Peyer's patch (tissue), 4 donors: Measurements from ENCODE around the gene TM7SF2. TPM values are rescaled to one million over a fixed set of nuclear protein-coding genes. Genes with fewer than 3 reads are reported as not detected.

Experiments
- DNase-seq, 3 donors: peaks; one replicate each; pipeline ENCODE4 v3.0.0-alpha.2; 2017 to 2019
- H3K27ac ChIP-seq, 4 donors: fragments of 200-600 bp; sonication (generic); one replicate each; pipeline ENCODE4 v1.5.1; 2016 to 2019
- H3K27me3 ChIP-seq, 2 donors: fragments of 200-600 bp; sonication (generic); one replicate each; pipeline ENCODE4 v1.5.1; 2019
- H3K36me3 ChIP-seq, 3 donors: fragments of 200-600 bp; sonication (generic); one replicate each; pipeline ENCODE4 v1.5.1; 2016 to 2019
- H3K4me1 ChIP-seq, 4 donors: fragments of 200-600 bp; sonication (generic); one replicate each; pipeline ENCODE4 v1.5.1; 2016 to 2019
- H3K4me3 ChIP-seq, 4 donors: fragments of 200-600 bp; sonication (generic); 1 replicate in 3 of 4; 2 replicates in 1 of 4; pipeline ENCODE4 v1.5.1; 2016 to 2019; ENCODE audit warnings: mild to moderate bottlenecking in 1 of 4
- H3K9me3 ChIP-seq, 4 donors: fragments of 200-600 bp; sonication (generic); one replicate each; pipeline ENCODE4 v1.5.1; 2016 to 2019; ENCODE audit warnings: mild to moderate bottlenecking in 1 of 4
- POLR2A ChIP-seq, 2 donors: fragments of 450-650 bp; IDR thresholded peaks; one replicate each; pipeline ENCODE4 v1.5.1; 2017; ENCODE audit warnings: antibody characterized with exemption in 2 of 2, mild to moderate bottlenecking in 2 of 2, moderate library complexity in 2 of 2
- total RNA-seq, 4 donors: library from RNA; depleted of rRNA; stranded (reverse); fragments of >200 nt; gene quantifications; one replicate each; pipeline ENCODE4 v1.1.0, GENCODE V29; 2016
- TF ChIP-seq, protein P1 (sequence below), 6 experiments: fragments of 450-650 bp in 4 of 6; fragments of 200-600 bp in 2 of 6; sonication (generic) in 1 of 6; IDR thresholded peaks; one replicate each; pipeline ENCODE4 v1.5.1; 2017 to 2019; ENCODE audit warnings: antibody characterized with exemption in 6 of 6, mild to moderate bottlenecking in 3 of 6, moderate library complexity in 1 of 6

The TM7SF2 gene
- total RNA-seq, 4 donors from 2014 or later, result 19.8 to 78.1 (median 58.5) TPM

DNA sequence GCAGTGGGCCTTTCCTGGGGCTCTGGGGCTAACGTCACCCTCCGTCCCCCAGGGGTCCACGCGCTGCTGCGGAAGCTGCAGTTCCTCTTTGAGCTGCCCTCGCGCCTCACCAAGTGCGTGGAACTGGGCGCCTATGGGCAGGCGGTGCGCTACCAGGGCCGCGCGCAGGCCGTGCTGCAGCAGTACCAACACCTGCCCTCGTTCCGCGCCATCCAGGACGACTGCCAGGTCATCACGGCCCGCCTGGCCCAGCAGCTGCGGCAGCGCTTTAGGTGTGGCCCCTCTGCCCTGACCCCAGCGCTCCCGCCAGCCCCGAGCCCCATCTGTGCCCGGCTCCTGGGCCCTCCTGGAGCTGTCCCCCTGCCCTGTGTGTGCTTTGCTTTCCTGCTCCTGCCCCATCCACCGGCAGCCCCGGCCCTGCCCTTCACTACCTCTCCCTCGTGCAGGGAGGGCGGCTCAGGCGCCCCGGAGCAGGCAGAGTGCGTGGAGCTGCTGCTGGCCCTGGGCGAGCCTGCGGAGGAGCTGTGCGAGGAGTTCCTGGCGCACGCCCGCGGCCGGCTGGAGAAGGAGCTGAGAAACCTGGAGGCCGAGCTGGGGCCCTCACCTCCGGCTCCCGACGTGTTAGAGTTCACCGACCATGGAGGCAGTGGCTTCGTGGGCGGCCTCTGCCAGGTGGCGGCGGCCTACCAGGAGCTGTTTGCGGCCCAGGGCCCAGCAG, 3.8 kb upstream of the TM7SF2 start:
- no peak for DNase-seq
- peaks cover 0 to 36% (median 0%) of the 10 kb centered on the region in 3 donors for H3K36me3 ChIP-seq
- peaks cover 0 to 25% (median 13%) of the 10 kb centered on the region in 4 donors for H3K4me1 ChIP-seq
- no peak for TF ChIP-seq POLR2A (IDR thresholded peaks at IDR 0.05)
- TF ChIP-seq, protein P1, sequence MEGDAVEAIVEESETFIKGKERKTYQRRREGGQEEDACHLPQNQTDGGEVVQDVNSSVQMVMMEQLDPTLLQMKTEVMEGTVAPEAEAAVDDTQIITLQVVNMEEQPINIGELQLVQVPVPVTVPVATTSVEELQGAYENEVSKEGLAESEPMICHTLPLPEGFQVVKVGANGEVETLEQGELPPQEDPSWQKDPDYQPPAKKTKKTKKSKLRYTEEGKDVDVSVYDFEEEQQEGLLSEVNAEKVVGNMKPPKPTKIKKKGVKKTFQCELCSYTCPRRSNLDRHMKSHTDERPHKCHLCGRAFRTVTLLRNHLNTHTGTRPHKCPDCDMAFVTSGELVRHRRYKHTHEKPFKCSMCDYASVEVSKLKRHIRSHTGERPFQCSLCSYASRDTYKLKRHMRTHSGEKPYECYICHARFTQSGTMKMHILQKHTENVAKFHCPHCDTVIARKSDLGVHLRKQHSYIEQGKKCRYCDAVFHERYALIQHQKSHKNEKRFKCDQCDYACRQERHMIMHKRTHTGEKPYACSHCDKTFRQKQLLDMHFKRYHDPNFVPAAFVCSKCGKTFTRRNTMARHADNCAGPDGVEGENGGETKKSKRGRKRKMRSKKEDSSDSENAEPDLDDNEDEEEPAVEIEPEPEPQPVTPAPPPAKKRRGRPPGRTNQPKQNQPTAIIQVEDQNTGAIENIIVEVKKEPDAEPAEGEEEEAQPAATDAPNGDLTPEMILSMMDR (IDR thresholded peaks at IDR 0.05), result no peak
- no peaks in the 10 kb centered on the region for H3K9me3 ChIP-seq
- no peak overlapping the region for H3K4me3 ChIP-seq
- no peak overlapping the region for H3K27ac ChIP-seq
- no peaks in the 10 kb centered on the region for H3K27me3 ChIP-seq

DNA sequence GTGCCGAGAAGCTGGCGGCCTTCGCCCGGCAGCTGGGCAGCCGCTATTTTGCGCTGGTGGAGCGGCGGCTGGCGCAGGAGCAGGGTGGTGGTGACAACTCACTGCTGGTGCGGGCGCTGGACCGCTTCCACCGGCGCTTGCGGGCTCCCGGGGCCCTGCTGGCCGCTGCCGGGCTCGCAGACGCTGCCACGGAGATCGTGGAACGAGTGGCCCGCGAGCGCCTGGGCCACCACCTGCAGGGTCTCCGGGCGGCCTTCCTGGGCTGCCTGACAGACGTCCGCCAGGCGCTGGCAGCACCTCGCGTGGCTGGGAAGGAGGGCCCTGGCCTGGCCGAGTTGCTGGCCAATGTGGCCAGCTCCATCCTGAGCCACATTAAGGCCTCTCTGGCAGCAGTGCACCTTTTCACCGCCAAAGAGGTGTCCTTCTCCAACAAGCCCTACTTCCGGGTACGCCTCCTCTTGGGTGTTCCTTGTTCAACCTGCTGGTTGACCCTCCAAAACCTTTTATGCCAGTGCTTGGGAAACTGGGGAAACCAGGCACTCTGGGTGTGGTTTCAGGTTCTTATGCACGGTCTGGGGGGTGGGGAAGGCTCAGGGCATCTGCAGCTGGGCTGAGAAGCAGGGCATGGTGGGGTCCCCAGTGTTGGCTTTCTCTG, 3.1 kb upstream of the TM7SF2 start:
- no peak overlapping the region for H3K4me3 ChIP-seq
- peaks cover 4 to 32% (median 20%) of the 10 kb centered on the region in 4 donors for H3K4me1 ChIP-seq
- peaks cover 0 to 36% (median 0%) of the 10 kb centered on the region in 3 donors for H3K36me3 ChIP-seq
- TF ChIP-seq, protein P1 (IDR thresholded peaks at IDR 0.05), result no peak
- TF ChIP-seq POLR2A (IDR thresholded peaks at IDR 0.05), result no peak
- no peak for DNase-seq
- H3K9me3 ChIP-seq, result no peaks in the 10 kb centered on the region
- H3K27me3 ChIP-seq, result no peaks in the 10 kb centered on the region
- H3K27ac ChIP-seq, result no peak overlapping the region

DNA sequence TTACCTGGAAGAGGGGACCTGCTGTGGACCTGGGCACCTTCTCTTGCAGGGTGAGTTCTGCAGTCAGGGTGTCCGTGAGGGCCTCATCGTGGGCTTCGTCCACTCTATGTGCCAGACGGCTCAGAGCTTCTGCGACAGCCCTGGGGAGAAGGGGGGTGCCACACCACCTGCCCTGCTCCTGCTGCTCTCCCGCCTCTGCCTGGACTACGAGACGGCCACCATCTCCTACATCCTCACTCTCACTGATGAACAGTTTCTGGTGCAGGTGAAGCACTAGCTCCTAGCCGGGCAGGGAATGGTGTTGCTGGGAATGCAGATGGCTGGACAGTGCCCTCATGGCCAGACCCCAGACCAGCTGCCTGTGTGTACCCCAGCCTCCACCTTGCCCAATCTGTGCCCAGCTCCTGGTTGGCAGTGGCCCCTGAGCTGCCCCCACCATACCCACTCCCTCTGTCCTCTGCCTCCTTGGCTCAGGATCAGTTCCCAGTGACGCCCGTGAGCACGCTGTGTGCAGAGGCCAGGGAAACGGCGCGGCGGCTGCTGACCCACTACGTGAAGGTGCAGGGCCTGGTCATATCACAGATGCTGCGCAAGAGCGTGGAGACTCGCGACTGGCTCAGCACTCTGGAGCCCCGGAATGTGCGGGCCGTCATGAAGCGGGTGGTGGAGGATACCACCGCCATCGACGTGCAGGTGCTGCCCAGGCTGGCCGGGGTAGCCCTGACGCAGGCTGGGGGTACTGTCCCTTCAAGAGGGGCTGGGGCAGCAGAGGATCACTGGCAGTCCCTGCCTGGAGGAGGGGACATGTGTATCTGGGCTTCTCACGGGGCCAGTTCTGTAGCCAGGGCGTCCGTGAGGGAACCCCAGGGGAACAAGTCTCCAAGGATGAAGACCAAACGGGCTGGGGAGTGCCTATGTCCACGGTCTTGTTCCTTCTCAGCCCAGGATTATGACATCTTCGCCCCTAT, 2.2 kb upstream of the TM7SF2 start:
- H3K4me1 ChIP-seq, result peaks cover 4 to 33% (median 20%) of the 10 kb centered on the region in 4 donors
- no peaks in the 10 kb centered on the region for H3K9me3 ChIP-seq
- no peaks in the 10 kb centered on the region for H3K27me3 ChIP-seq
- peak in 1 of 3 donors; percentile 48 for DNase-seq
- H3K36me3 ChIP-seq, result peaks cover 0 to 36% (median 0%) of the 10 kb centered on the region in 3 donors
- peak overlapping the region in 2 of 4 donors; percentile 77 to 82 for H3K27ac ChIP-seq
- TF ChIP-seq, protein P1 (IDR thresholded peaks at IDR 0.05), result no peak
- TF ChIP-seq POLR2A (IDR thresholded peaks at IDR 0.05), result no peak
- H3K4me3 ChIP-seq, result no peak overlapping the region

DNA sequence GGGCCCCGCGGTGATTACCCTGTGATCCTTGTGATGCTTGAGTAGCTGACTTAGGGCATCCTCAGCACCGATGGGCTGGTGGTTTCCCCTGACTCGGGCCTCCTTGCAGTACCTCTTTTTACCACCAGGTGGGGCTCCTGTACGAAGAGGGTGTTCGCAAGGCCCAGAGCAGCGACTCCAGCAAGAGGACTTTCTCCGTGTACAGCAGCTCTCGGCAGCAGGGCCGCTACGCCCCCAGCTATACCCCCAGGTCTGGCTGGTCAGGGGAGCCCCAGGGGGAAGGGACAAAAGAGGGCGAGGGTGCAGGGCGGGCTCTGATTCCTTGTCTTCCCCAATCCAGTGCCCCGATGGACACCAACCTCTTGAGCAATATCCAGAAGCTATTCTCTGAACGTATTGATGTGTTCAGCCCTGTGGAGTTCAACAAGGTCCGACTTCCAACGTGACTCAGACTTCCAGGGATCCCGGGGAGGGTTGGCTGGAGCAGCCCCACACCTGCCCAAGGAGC, 1.3 kb upstream of the TM7SF2 start:
- Histone ChIP-seq H3K27ac (peak overlapping the region; percentile 20 to 82 (median 56)), H3K9me3 (no peaks in the 10 kb centered on the region), H3K27me3 (no peaks in the 10 kb centered on the region), H3K36me3 (peaks cover 0 to 30% (median 0%) of the 10 kb centered on the region in 3 donors), H3K4me3 (no peak overlapping the region), H3K4me1 (peaks cover 4 to 33% (median 20%) of the 10 kb centered on the region in 4 donors)
- no peak for TF ChIP-seq POLR2A (IDR thresholded peaks at IDR 0.05)
- TF ChIP-seq, protein P1 (IDR thresholded peaks at IDR 0.05), result peak; percentile 95 to 99 (median 98)
- peak; percentile 91 to 96 (median 92) for DNase-seq
